Neural cell (in vitro differentiated cells): ENCODE results near the gene FOXQ1. TPM values are rescaled to one million over a fixed set of nuclear protein-coding genes. Genes with fewer than 3 reads are reported as not detected.

Experiments used
- H2AFZ ChIP-seq: fragments of 200-600, 300-800 bp; sonication (generic), shearing (Covaris generic); 2 replicates; pipeline ENCODE4 v1.6.0; 2014; ENCODE audit warnings: low read depth, mild to moderate bottlenecking, antibody characterized with exemption, low read length, moderate library complexity
- H3F3A ChIP-seq: fragments of 200-600 bp; shearing (Covaris generic); 2 replicates; pipeline ENCODE4 v1.6.1; 2016; ENCODE audit warnings: mild to moderate bottlenecking, moderate library complexity, mixed read lengths, antibody characterized with exemption, low read length; ENCODE audit not compliant: insufficient read depth, poor library complexity, severe bottlenecking
- H3K27ac ChIP-seq: fragments of 200-600, 300-800 bp; sonication (generic), shearing (Covaris generic); 2 replicates; pipeline ENCODE4 v1.5.1; 2014; ENCODE audit warnings: mild to moderate bottlenecking, low read length, moderate library complexity
- H3K27me3 ChIP-seq: fragments of 300-800, 200-600 bp; sonication (generic), shearing (Covaris generic); 2 replicates; pipeline ENCODE4 v1.6.0; 2014; ENCODE audit warnings: mild to moderate bottlenecking, low read depth, low read length, moderate library complexity; ENCODE audit not compliant: insufficient read depth
- H3K36me3 ChIP-seq: fragments of 300-800, 200-600 bp; sonication (generic), shearing (Covaris generic); 2 replicates; pipeline ENCODE4 v1.5.1; 2014; ENCODE audit warnings: mild to moderate bottlenecking, antibody characterized with exemption, low read length, moderate library complexity; ENCODE audit not compliant: insufficient read depth
- H3K4me2 ChIP-seq: fragments of 300-800, 200-600 bp; sonication (generic), shearing (Covaris generic); 2 replicates; pipeline ENCODE4 v1.6.0; 2014; ENCODE audit warnings: mild to moderate bottlenecking, low read length
- H3K4me3 ChIP-seq: fragments of 300-800, 200-600 bp; sonication (generic), shearing (Covaris generic); 2 replicates; pipeline ENCODE4 v1.5.1; 2014; ENCODE audit warnings: mild to moderate bottlenecking, low read length, moderate library complexity
- H3K79me2 ChIP-seq: fragments of 200-600 bp; shearing (Covaris generic); replicated peaks from 2 replicates; pipeline ENCODE4 v1.6.0; 2014; ENCODE audit warnings: mild to moderate bottlenecking, low read length, moderate library complexity; ENCODE audit not compliant: insufficient read depth
- H3K9ac ChIP-seq: fragments of 300-800, 200-600 bp; sonication (generic), shearing (Covaris generic); 2 replicates; pipeline ENCODE4 v1.6.1; 2016; ENCODE audit warnings: mild to moderate bottlenecking, low read length, mixed read lengths
- H3K9me2 ChIP-seq: fragments of 200-600 bp; shearing (Covaris generic); 2 replicates; pipeline ENCODE4 v1.6.1; 2016; ENCODE audit warnings: mild to moderate bottlenecking, low read length, mixed read lengths; ENCODE audit not compliant: insufficient read depth
- H3K9me3 ChIP-seq: fragments of 200-600, 300-800 bp; sonication (generic), shearing (Covaris generic); 2 replicates; pipeline ENCODE4 v1.6.1; 2016; ENCODE audit warnings: mild to moderate bottlenecking, mixed run types, low read length, moderate library complexity, mixed read lengths
- H4K20me1 ChIP-seq: fragments of 200-600 bp; shearing (Covaris generic); 2 replicates; pipeline ENCODE4 v1.6.1; 2016; ENCODE audit warnings: mild to moderate bottlenecking, mixed run types; ENCODE audit not compliant: insufficient read depth
- CTCF ChIP-seq: fragments of 450-650 bp; IDR thresholded peaks from 2 replicates; pipeline ENCODE4 v1.5.1; 2014; ENCODE audit warnings: antibody characterized with exemption, mild to moderate bottlenecking, moderate library complexity; ENCODE audit not compliant: poor library complexity, severe bottlenecking
- EP300 ChIP-seq: fragments of 450-650 bp; conservative IDR thresholded peaks from 2 replicates; pipeline ENCODE4 v1.6.1; 2014; ENCODE audit warnings: antibody characterized with exemption, mild to moderate bottlenecking, moderate library complexity; ENCODE audit not compliant: poor library complexity, severe bottlenecking
- EZH2 ChIP-seq: fragments of 200-600, 300-800 bp; shearing (Covaris generic), sonication (generic); IDR thresholded peaks from 2 replicates; pipeline ENCODE4 v1.6.1; 2014; ENCODE audit warnings: antibody characterized with exemption, low read length, borderline replicate concordance, mild to moderate bottlenecking; ENCODE audit not compliant: insufficient read depth, poor library complexity, severe bottlenecking
- MXI1 ChIP-seq: fragments of 450-650 bp; conservative IDR thresholded peaks from 2 replicates; pipeline ENCODE4 v1.6.1; 2014; ENCODE audit warnings: antibody characterized with exemption, mild to moderate bottlenecking; ENCODE audit not compliant: poor library complexity, severe bottlenecking
- POLR2AphosphoS5 ChIP-seq: IDR thresholded peaks from 2 replicates; pipeline ENCODE4 v1.6.1; 2012
- RAD21 ChIP-seq: fragments of 450-650 bp; conservative IDR thresholded peaks from 2 replicates; pipeline ENCODE4 v1.6.1; 2014; ENCODE audit warnings: antibody characterized with exemption, mild to moderate bottlenecking, moderate library complexity
- REST ChIP-seq: IDR thresholded peaks from 2 replicates; pipeline ENCODE4 v1.6.1; 2012; ENCODE audit warnings: borderline replicate concordance
- SMC3 ChIP-seq: fragments of 450-650 bp; conservative IDR thresholded peaks from 2 replicates; pipeline ENCODE4 v1.6.1; 2014; ENCODE audit warnings: antibody characterized with exemption, mild to moderate bottlenecking, moderate library complexity; ENCODE audit not compliant: poor library complexity
- TAF1 ChIP-seq: IDR thresholded peaks from 2 replicates; pipeline ENCODE4 v1.6.1; 2012; ENCODE audit warnings: low read depth
- polyA plus RNA-seq: library from polyadenylated mRNA; depleted of rRNA; stranded (reverse); fragments of >200 nt; gene quantifications from 2 replicates; pipeline ENCODE4 v1.2.3, GENCODE V29; 2014

The FOXQ1 gene
- polyA plus RNA-seq, 1 donor from 2014 or later: not detected

GRCh38 chr6:1310628-1311399 lies 1.1 kb upstream of the FOXQ1 start:
- peak overlapping the region; percentile 74 for H3K4me3 ChIP-seq
- no peaks in the 10 kb centered on the region for H3K9me2 ChIP-seq
- no peaks in the 10 kb centered on the region for H3F3A ChIP-seq
- H3K4me2 ChIP-seq: no peak overlapping the region
- H3K9me3 ChIP-seq: no peaks in the 10 kb centered on the region
- H3K79me2 ChIP-seq: no peaks in the 10 kb centered on the region
- peaks cover 89% of the 10 kb centered on the region for H3K27me3 ChIP-seq
- no peak overlapping the region for H2AFZ ChIP-seq
- no peaks in the 10 kb centered on the region for H3K36me3 ChIP-seq
- TF ChIP-seq EZH2 (no peak), CTCF (no peak), RAD21 (no peak), TAF1 (no peak), REST (no peak), POLR2AphosphoS5 (no peak), EP300 (no peak), SMC3 (no peak), MXI1 (no peak)
- no peak overlapping the region for H3K9ac ChIP-seq
- no peak overlapping the region for H3K27ac ChIP-seq
- no peaks in the 10 kb centered on the region for H4K20me1 ChIP-seq

- no peaks in the 10 kb centered on the region for H3K9me2 ChIP-seq
- H3K9ac ChIP-seq: no peak overlapping the region
- H3K27me3 ChIP-seq: peaks cover 89% of the 10 kb centered on the region
- no peak overlapping the region for H3K4me2 ChIP-seq
- no peaks in the 10 kb centered on the region for H3K79me2 ChIP-seq
- peak overlapping the region; percentile 74 for H3K4me3 ChIP-seq
- H3K9me3 ChIP-seq: no peaks in the 10 kb centered on the region
- H4K20me1 ChIP-seq: no peaks in the 10 kb centered on the region
- H2AFZ ChIP-seq: no peak overlapping the region
- H3K36me3 ChIP-seq: no peaks in the 10 kb centered on the region
- peak; percentile 74 for TF ChIP-seq EZH2
- no peak for TF ChIP-seq TAF1
- H3F3A ChIP-seq: no peaks in the 10 kb centered on the region
- H3K27ac ChIP-seq: no peak overlapping the region
These were observed 240 bp downstream of the FOXQ1 start for GRCh38 chr6:1312203-1312472.
